ENCODE results near the gene NUFIP1. TPM values are rescaled to one million over a fixed set of nuclear protein-coding genes. Genes with fewer than 3 reads are reported as not detected.
"Not testable (repeated sequence)": the region's sequence is repeated elsewhere in the genome, so short reads cannot be mapped to it uniquely, and the experiment has no call there.

The NUFIP1 gene
- total RNA-seq, 2 donors from 2014 or later = 5.7 to 6.9 TPM

DNA sequence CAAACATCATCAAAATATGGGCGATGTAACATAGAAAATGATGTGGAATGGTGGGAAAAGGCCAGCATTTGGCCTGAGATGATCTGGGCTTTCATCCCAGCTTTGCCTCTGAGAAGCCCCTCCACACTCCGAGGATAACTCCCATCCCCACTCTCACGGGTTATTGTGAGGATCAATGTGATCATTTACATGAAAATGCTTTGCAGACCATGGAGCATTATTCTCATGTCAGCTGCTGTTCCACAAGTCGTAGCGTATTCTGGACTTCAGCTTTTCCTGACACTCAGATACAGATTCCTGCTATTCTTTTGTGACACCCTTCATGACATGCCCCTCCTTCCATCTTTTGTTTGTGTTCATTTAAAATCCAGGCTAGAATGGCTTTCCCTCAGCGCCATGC, 86.5 kb downstream of the NUFIP1 start:
- no peak overlapping the region for H3K4me3 Mint-ChIP-seq
- DNase-seq (ENCODE audit: low spot score) (peak; percentile 38), ATAC-seq (no peak)
- H3K36me3 Mint-ChIP-seq = no peaks in the 10 kb centered on the region
- H3K4me1 Mint-ChIP-seq (ENCODE audit: low read depth in 2 of 2) = no peaks in the 10 kb centered on the region
- H3K9me3 Mint-ChIP-seq = no peaks in the 10 kb centered on the region
- no peak overlapping the region for H3K27ac Mint-ChIP-seq
- H3K27me3 Mint-ChIP-seq = peaks cover 14 to 20% of the 10 kb centered on the region in 2 donors

DNA sequence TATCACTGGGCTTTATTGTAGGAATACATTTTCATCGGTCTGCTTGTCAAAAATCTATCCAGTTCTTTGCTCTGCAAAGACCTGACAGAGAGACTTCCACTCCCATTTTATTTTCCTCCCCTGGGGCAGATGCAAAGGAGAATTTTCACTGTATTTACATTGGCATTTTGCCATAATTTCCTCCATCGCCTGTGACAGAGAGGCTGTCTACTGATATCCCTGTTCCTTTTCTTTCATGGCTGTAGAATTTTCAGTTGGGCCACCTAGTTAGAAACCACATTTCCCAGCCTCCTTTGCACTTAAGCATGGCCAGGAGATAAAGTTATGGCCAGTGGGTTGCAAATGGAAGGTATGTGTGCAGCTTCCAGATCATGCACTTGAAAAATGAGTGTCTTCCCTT, 89.3 kb downstream of the NUFIP1 start:
- no peak overlapping the region for H3K4me3 Mint-ChIP-seq
- H3K27ac Mint-ChIP-seq = no peak overlapping the region
- no peaks in the 10 kb centered on the region for H3K9me3 Mint-ChIP-seq
- DNase-seq (ENCODE audit: low spot score) = no peak
- no peak for ATAC-seq
- H3K27me3 Mint-ChIP-seq = peaks cover 14 to 20% of the 10 kb centered on the region in 2 donors
- no peaks in the 10 kb centered on the region for H3K4me1 Mint-ChIP-seq (ENCODE audit: low read depth in 2 of 2)
- no peaks in the 10 kb centered on the region for H3K36me3 Mint-ChIP-seq

DNA sequence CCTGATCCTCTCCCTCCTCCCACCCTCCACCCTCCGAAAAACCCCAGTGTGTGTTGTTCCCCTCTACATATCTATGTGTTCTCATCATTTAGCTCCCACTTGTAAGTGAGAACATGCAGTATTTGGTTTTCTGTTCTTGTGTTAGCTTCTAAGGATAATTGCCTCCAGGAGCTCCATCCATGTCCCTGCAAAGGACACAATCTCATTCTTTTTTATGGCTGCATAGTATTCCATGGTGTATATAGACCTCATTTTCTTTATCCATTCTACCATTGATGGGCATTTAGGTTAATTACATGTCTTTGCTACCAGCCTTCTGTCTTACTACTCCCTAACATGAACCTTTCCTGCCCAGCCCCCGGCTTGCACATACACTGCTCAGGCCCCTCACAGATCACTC, 91.0 kb downstream of the NUFIP1 start:
- DNase-seq (ENCODE audit: low spot score) = peak; percentile 5
- not testable (repeated sequence) for H3K27ac Mint-ChIP-seq; H3K4me1 Mint-ChIP-seq (ENCODE audit: low read depth in 2 of 2); ATAC-seq; H3K4me3 Mint-ChIP-seq; H3K9me3 Mint-ChIP-seq; H3K36me3 Mint-ChIP-seq
- H3K27me3 Mint-ChIP-seq = peaks cover 14 to 20% of the 10 kb centered on the region in 2 donors

DNA sequence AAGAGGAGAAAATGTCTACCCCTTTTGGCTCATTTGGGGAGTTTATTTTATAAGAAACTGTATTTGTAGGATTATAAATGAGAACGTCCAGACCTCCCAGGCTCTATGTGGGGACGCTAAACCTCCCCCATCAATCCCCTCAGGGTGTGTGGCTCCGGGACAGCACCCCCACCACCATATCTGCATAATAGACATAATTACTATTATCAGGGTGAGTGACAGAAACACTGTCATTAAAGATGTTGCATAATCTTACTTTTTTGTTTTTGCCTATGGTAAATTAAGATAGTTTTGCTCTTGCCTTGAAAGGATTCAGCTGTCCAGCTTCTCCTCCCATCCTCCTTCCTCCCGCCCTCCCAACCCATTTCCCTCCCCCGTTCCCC, 93.3 kb downstream of the NUFIP1 start:
- no peak overlapping the region for H3K27ac Mint-ChIP-seq
- H3K36me3 Mint-ChIP-seq = no peaks in the 10 kb centered on the region
- no peaks in the 10 kb centered on the region for H3K9me3 Mint-ChIP-seq
- H3K27me3 Mint-ChIP-seq = peaks cover 8 to 16% of the 10 kb centered on the region in 2 donors
- DNase-seq (ENCODE audit: low spot score) (no peak), ATAC-seq (no peak)
- no peak overlapping the region for H3K4me3 Mint-ChIP-seq
- no peaks in the 10 kb centered on the region for H3K4me1 Mint-ChIP-seq (ENCODE audit: low read depth in 2 of 2)

DNA sequence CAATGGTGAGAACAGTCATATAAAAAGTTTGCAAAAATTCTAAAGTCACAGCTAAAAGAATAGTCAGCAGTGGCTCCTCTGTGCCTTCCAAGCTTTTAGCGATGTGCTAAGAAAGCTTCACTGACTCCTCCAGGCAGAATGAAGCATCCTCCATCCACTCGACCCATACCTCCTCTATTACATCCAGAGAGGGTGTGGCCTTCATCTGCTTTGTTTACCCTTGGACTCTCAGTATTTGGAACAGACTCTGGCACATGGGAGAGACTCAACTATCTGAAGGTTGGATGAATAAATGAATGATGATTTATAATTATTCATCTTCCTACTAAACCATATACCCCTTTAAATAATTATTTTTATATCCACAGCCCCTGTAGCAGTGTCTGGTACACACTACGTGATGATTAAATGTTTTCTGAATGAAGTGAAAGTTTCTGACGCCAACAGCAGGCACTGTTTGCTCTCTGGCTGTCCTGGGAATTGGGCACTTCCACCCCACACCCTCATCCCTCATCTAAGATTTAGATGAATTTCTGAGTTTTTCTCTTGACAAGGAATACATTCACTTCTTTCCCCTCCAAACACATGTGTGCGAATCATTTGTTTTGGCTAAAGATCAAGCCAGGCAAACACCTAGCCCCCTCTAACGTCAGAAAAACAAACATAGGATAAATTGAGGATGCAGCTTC, 93.9 kb downstream of the NUFIP1 start:
- no peaks in the 10 kb centered on the region for H3K36me3 Mint-ChIP-seq
- ATAC-seq (no peak), DNase-seq (ENCODE audit: low spot score) (no peak)
- no peaks in the 10 kb centered on the region for H3K9me3 Mint-ChIP-seq
- no peaks in the 10 kb centered on the region for H3K4me1 Mint-ChIP-seq (ENCODE audit: low read depth in 2 of 2)
- H3K4me3 Mint-ChIP-seq = no peak overlapping the region
- H3K27ac Mint-ChIP-seq = no peak overlapping the region
- H3K27me3 Mint-ChIP-seq = peaks cover 7 to 13% of the 10 kb centered on the region in 2 donors

DNA sequence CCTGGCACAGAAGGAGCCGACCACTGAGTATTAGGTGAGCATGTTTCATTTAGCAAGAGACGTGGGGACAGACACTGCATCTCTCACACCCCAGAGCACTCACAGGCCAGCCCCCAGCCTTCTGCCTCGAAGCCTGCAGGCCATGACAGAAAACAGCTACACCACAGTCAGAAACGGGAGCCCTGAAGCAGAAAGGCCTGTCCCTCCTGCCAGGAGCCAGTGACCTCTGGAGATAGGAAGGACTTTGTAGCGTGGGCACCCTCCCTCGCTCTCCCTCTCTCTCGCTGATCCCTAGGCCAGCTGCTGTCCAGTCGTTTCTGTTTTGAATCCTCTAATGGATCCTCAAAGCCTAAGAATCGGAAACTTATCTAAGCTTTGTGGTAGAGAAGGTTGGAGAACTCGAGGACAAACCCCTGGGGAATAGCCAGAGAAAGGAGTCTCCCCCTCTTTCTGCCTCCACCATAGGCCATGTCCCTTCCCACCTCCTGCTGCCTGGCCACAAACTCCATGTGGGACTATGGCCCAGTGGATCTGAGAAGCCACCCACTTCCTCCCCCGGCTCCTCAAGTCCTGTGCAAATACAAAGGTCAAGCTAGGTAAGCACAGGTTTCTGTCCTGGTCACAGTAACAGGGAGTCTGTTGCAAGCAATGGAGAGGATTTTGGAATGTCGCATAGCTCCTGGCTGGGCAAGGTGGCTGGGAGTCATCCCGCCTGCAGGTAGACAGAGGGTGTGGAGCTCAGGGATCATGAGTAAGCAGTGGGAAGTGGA, 95.1 kb downstream of the NUFIP1 start:
- Mint-ChIP-seq H3K4me1 (ENCODE audit: low read depth in 2 of 2) (no peaks in the 10 kb centered on the region), H3K27me3 (peaks cover 7 to 10% of the 10 kb centered on the region in 2 donors), H3K9me3 (no peaks in the 10 kb centered on the region), H3K36me3 (no peaks in the 10 kb centered on the region), H3K27ac (no peak overlapping the region), H3K4me3 (no peak overlapping the region)
- ATAC-seq = no peak
- DNase-seq (ENCODE audit: low spot score) = no peak

Other genes with a start within 250 kb of the NUFIP1 start
- gene GPALPP1, start 67 bp upstream of the NUFIP1 start, total RNA-seq = 10 to 100 TPM; 24.3 to 32.6 TPM
- gene GTF2F2, start 131.0 kb upstream of the NUFIP1 start, total RNA-seq = 10 to 100 TPM; 20.7 to 32.1 TPM
- gene KCTD4, start 211.6 kb upstream of the NUFIP1 start, total RNA-seq = not detected

All from natural killer cell treated with Interleukin-12 subunit alpha and Interleukin-12 subunit beta and Interleukin-15 and Interleukin-18, amount 100 ng/mL, for 72 hours (primary cell).